ENCODE data around the gene E2F1. TPM values are rescaled to one million over a fixed set of nuclear protein-coding genes. Genes with fewer than 3 reads are reported as not detected.

E2F1 gene
- total RNA-seq, 4 donors from 2014 or later = 1.8 to 5.0 (median 2.9) TPM

GRCh38 chr20:33681728-33682353 lies 4.3 kb downstream of the E2F1 start:
- no peak for DNase-seq (ENCODE audit: extremely low spot score)
- Histone ChIP-seq H3K4me3 (no peak overlapping the region), H3K27me3 (no peaks in the 10 kb centered on the region), H3K36me3 (no peaks in the 10 kb centered on the region), H3K4me1 (peaks cover 13 to 32% (median 30%) of the 10 kb centered on the region in 4 donors), H3K9me3 (no peaks in the 10 kb centered on the region), H3K27ac (replicated peaks in 1 of 4) (no peak overlapping the region)
- TF ChIP-seq CTCF (IDR thresholded peaks at IDR 0.05) (no peak), POLR2A (IDR thresholded peaks at IDR 0.05; ENCODE audit: low read depth) (no peak), POLR2AphosphoS5 (IDR thresholded peaks at IDR 0.05) (no peak), EP300 (IDR thresholded peaks at IDR 0.05) (no peak)
- intact Hi-C loops (cut with DNase I) = no loop called here
- WGBS = 88% methylated on average over 9 of the region's 9 CpGs

GRCh38 chr20:33681288-33681687 lies 4.9 kb downstream of the E2F1 start:
- no peaks in the 10 kb centered on the region for H3K27me3 ChIP-seq
- peaks cover 10 to 35% (median 32%) of the 10 kb centered on the region in 4 donors for H3K4me1 ChIP-seq
- H3K36me3 ChIP-seq = no peaks in the 10 kb centered on the region
- no peak for DNase-seq (ENCODE audit: extremely low spot score)
- H3K27ac ChIP-seq (replicated peaks in 1 of 4) = no peak overlapping the region
- 93% methylated on average over 5 of the region's 5 CpGs for WGBS
- intact Hi-C loops (cut with DNase I) = no loop called here
- no peak overlapping the region for H3K4me3 ChIP-seq
- TF ChIP-seq CTCF (IDR thresholded peaks at IDR 0.05) = no peak
- TF ChIP-seq EP300 (IDR thresholded peaks at IDR 0.05) = no peak
- TF ChIP-seq POLR2A (IDR thresholded peaks at IDR 0.05; ENCODE audit: low read depth) = no peak
- no peak for TF ChIP-seq POLR2AphosphoS5 (IDR thresholded peaks at IDR 0.05)
- no peaks in the 10 kb centered on the region for H3K9me3 ChIP-seq

DNA sequence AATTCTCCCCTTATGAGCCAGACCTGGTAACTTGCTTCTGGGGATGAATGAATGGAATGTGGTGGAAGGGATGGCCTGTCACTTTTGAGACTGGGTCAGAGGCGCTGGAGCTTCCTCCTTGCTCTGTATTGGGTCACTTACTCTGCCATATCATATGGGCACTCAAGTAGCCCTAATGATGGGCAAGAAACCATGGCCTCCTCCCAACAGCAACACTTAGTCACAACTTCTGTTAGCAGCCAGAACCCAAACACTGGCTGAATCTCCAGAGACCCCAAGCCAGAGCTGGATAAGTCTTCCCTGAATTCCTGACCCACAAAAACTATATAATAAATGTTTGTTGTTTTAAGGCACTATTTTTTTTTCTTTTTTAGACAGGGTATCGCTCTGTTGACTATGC lies 5.5 kb downstream of the E2F1 start:
- WGBS = 95% methylated on average over 2 of the region's 2 CpGs
- H3K27ac ChIP-seq (replicated peaks in 1 of 4) = no peak overlapping the region
- no peak for DNase-seq (ENCODE audit: extremely low spot score)
- H3K9me3 ChIP-seq = no peaks in the 10 kb centered on the region
- intact Hi-C loops (cut with DNase I) = no loop called here
- H3K4me1 ChIP-seq = peaks cover 15 to 38% (median 36%) of the 10 kb centered on the region in 4 donors
- H3K4me3 ChIP-seq = no peak overlapping the region
- TF ChIP-seq EP300 (IDR thresholded peaks at IDR 0.05) (no peak), CTCF (IDR thresholded peaks at IDR 0.05) (no peak), POLR2A (IDR thresholded peaks at IDR 0.05; ENCODE audit: low read depth) (no peak), POLR2AphosphoS5 (IDR thresholded peaks at IDR 0.05) (no peak)
- no peaks in the 10 kb centered on the region for H3K27me3 ChIP-seq
- H3K36me3 ChIP-seq = no peaks in the 10 kb centered on the region

DNA sequence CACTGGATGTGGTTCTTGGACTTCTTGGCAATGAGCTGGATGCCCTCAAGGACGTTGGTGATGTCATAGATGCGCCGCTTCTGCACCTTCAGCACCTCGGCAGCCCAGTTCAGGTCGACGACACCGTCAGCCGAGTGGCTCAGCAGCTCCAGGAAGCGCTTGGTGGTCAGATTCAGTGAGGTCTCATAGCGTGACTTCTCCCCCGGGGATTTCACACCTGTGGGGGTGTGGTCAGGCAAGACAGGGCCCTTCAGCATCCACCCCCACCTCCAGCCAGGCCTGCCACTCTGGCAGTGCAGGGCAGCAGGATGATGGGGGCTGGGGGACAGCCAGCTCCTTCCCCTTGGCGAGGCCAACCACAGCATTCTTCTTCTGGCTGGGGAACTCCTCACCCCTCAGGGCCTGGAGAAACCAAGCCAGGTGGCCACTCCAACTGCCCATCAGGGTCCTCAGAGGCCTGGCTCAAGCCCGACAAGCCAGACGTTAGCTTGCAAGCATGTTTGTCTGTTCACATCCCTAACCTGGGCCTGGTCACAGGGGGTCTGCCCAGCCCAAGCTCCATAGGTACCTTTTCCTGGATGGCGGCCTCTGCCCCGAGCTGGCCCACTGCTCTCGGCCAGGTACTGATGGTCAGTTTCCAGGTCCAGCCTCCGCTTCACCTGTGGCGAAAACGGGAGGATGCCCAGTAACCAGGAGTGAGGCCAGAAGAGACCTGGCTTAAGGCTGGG lies 6.3 kb downstream of the E2F1 start:
- no CpG with 5 or more reads among the region's 20 CpGs for whole genome bisulfite sequencing
- Histone ChIP-seq H3K9me3 (no peaks in the 10 kb centered on the region), H3K27me3 (no peaks in the 10 kb centered on the region), H3K4me1 (peaks cover 11 to 38% (median 36%) of the 10 kb centered on the region in 4 donors), H3K27ac (replicated peaks in 1 of 4) (no peak overlapping the region), H3K36me3 (no peaks in the 10 kb centered on the region), H3K4me3 (no peak overlapping the region)
- no peak for TF ChIP-seq CTCF (IDR thresholded peaks at IDR 0.05)
- TF ChIP-seq POLR2AphosphoS5 (IDR thresholded peaks at IDR 0.05) = no peak
- TF ChIP-seq POLR2A (IDR thresholded peaks at IDR 0.05; ENCODE audit: low read depth) = no peak
- no peak for TF ChIP-seq EP300 (IDR thresholded peaks at IDR 0.05)
- DNase-seq (ENCODE audit: extremely low spot score) = no peak
- intact Hi-C loops (cut with DNase I) = no loop called here

Measured in esophagus muscularis mucosa (tissue), 4 donors.